Vagina (tissue), 2 donors: Measurements from ENCODE around the gene REM1. TPM values are rescaled to one million over a fixed set of nuclear protein-coding genes. Genes with fewer than 3 reads are reported as not detected.
"Not testable (repeated sequence)": the region's sequence is repeated elsewhere in the genome, so short reads cannot be mapped to it uniquely, and the experiment has no call there.

Experiments used
- DNase-seq, 2 donors: peaks; one replicate each; pipeline ENCODE4 v3.0.0-alpha.2; 2017; ENCODE audit errors: extremely low spot score in 2 of 2
- H3K27ac ChIP-seq: fragments of 200-600 bp; sonication (generic); one replicate; pipeline ENCODE4 v1.5.1; 2019
- H3K27me3 ChIP-seq: fragments of 200-600 bp; sonication (generic); one replicate; pipeline ENCODE4 v1.5.1; 2019
- H3K36me3 ChIP-seq, 2 donors: fragments of 200-600 bp; sonication (generic); one replicate each; pipeline ENCODE4 v1.5.1; 2017 to 2019
- H3K4me1 ChIP-seq: fragments of 200-600 bp; sonication (generic); one replicate; pipeline ENCODE4 v1.5.1; 2019
- H3K4me3 ChIP-seq, 2 donors: fragments of 200-600 bp; sonication (generic); 1 replicate in 1 of 2; 2 replicates in 1 of 2; pipeline ENCODE4 v1.5.1; 2016 to 2019
- H3K9me3 ChIP-seq: fragments of 200-600 bp; sonication (generic); one replicate; pipeline ENCODE4 v1.5.1; 2019
- CTCF ChIP-seq, 3 experiments: fragments of 450-650 bp in 2 of 3; fragments of 200-600 bp in 1 of 3; sonication (generic) in 1 of 3; IDR thresholded peaks; one replicate each; pipeline ENCODE4 v1.5.1; 2017 to 2019; ENCODE audit warnings: antibody characterized with exemption in 3 of 3, mild to moderate bottlenecking in 2 of 3, moderate library complexity in 2 of 3
- POLR2A ChIP-seq, 2 donors: fragments of 450-650 bp; IDR thresholded peaks; one replicate each; pipeline ENCODE4 v1.6.1; 2017; ENCODE audit warnings: antibody characterized with exemption in 2 of 2, mild to moderate bottlenecking in 2 of 2, moderate library complexity in 2 of 2
- POLR2AphosphoS5 ChIP-seq, 2 donors: sonication (generic); formaldehyde crosslinking; IDR thresholded peaks; one replicate each; pipeline ENCODE4 v1.9.0; 2017; ENCODE audit warnings: antibody characterized with exemption in 2 of 2, mild to moderate bottlenecking in 2 of 2, low read depth in 1 of 2; ENCODE audit not compliant: insufficient read depth in 1 of 2
- intact Hi-C: fragments of 100-400 bp; cut with DNase I; formaldehyde crosslinking; loops from one replicate; pipeline ENCODE4 v1.15.1; 2023
- total RNA-seq: library from RNA; depleted of rRNA; stranded (reverse); fragments of >200 nt; gene quantifications from one replicate; pipeline ENCODE4 v1.2.3, GENCODE V29; 2016

The REM1 gene
- total RNA-seq, 1 donor from 2014 or later, result 4.4 TPM

GRCh38 chr20:31454361-31454760, 20.7 kb upstream of the REM1 start:
- intact Hi-C loops, result no loop called here
- Histone ChIP-seq H3K27ac (no peak overlapping the region), H3K9me3 (no peaks in the 10 kb centered on the region), H3K4me3 (no peak overlapping the region), H3K36me3 (no peaks in the 10 kb centered on the region), H3K4me1 (no peaks in the 10 kb centered on the region), H3K27me3 (no peaks in the 10 kb centered on the region)
- no peak for DNase-seq
- TF ChIP-seq POLR2AphosphoS5 (IDR thresholded peaks at IDR 0.05; ENCODE audit: insufficient read depth in 1 of 2, low read depth in 1 of 2) (no peak), POLR2A (IDR thresholded peaks at IDR 0.05) (no peak), CTCF (IDR thresholded peaks at IDR 0.05) (no peak)

GRCh38 chr20:31470946-31471345, 4.1 kb upstream of the REM1 start:
- H3K27ac ChIP-seq, H3K36me3 ChIP-seq, DNase-seq, intact Hi-C loops, H3K27me3 ChIP-seq, H3K9me3 ChIP-seq, H3K4me3 ChIP-seq: not testable (repeated sequence)
- H3K4me1 ChIP-seq, result peaks cover 18% of the 10 kb centered on the region

DNA sequence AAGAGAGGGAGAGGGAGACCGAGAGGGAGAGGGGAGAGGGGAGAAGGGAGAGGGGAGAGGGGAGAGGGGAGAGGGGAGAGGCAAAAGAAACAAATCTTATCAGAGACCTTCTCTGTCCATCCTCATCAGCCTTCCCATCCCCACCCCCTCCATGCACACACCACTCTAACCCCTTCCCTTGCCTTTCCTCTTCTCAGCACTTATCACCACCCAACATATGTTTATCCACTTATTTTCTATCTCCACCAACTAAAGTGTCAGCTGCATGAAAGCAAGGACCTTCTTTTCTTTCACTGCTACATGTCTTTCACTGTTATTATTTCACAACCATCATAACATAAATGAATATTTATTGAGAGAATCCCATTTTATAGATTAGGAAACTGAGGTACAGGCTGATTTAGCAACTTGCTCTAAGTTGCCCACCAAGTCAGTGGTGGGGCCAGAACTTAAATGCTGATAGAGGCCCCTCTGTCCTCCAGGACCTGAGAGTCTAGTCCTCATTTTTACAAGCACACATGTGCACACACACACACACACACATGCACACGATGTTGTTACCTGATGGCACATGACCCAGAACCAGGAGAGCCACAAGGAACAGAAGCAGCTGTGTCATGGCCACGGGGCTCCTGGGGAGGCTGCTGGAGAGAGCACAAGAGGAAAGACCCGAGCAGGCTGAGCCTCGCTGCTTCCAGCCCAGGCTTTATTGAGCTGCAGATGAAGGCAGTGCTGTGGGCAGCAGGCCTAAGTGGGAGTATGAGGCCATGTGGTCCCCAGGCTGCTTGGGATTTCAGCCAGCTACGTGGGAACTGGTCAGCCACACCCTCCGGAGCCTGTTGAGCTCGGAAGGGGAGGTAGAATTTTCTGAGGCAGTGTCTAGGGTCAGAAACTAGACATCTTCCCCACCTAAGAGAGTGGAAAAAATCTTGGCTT, 2.4 kb upstream of the REM1 start:
- intact Hi-C loops, result no loop called here

DNA sequence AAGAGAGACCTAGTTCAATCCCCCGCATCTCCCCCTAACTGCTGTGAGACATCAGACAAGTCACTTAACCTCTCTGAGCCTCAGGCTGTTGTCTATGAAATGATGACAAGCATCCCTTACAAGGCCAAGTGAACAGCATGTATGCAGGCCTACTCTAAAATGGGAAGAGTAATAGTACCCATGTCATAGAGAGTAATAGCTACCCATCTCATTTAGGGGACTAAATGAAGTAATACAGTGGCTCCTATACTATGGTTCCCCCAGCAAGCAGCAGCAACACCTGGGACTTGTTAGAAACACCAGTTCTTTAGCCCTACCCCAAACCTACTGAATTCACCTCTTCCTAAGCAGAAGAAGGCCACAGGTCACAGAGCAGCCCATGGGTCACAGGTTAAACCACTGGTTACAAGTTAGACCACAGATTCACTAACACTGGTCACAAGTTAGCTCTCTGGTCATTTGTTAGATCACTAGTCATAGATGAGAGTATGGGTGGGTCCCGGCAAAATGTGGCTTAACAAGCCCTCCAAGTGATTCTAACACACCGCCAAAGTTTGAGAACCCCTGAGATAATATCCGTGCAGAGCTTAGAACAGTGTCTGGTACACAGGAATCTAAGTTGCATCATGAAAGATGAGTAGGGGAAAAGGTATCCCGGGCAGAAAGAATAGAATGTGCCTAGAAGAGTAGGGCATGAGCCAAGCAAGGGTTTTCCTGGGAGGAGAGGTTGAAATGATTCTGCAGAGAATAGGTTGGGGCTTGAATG, 1.6 kb upstream of the REM1 start:
- H3K27me3 ChIP-seq, result no peaks in the 10 kb centered on the region
- no peak for DNase-seq
- intact Hi-C loops, result no loop called here
- no peaks in the 10 kb centered on the region for H3K9me3 ChIP-seq
- peak overlapping the region; percentile 90 for H3K27ac ChIP-seq
- no peak overlapping the region for H3K4me3 ChIP-seq
- H3K36me3 ChIP-seq, result no peaks in the 10 kb centered on the region
- peaks cover 24% of the 10 kb centered on the region for H3K4me1 ChIP-seq
- TF ChIP-seq CTCF (IDR thresholded peaks at IDR 0.05) (no peak), POLR2AphosphoS5 (IDR thresholded peaks at IDR 0.05; ENCODE audit: insufficient read depth in 1 of 2, low read depth in 1 of 2) (no peak), POLR2A (IDR thresholded peaks at IDR 0.05) (no peak)

More for the DNA sequence above, 2.4 kb upstream of the REM1 start:
- H3K4me1 ChIP-seq, result peaks cover 24% of the 10 kb centered on the region
- no peaks in the 10 kb centered on the region for H3K27me3 ChIP-seq
- H3K4me3 ChIP-seq, result no peak overlapping the region
- TF ChIP-seq CTCF (IDR thresholded peaks at IDR 0.05) (no peak), POLR2A (IDR thresholded peaks at IDR 0.05) (no peak), POLR2AphosphoS5 (IDR thresholded peaks at IDR 0.05; ENCODE audit: insufficient read depth in 1 of 2, low read depth in 1 of 2) (no peak)
- H3K9me3 ChIP-seq, result no peaks in the 10 kb centered on the region
- peak overlapping the region; percentile 90 for H3K27ac ChIP-seq
- H3K36me3 ChIP-seq, result no peaks in the 10 kb centered on the region
- no peak for DNase-seq

DNA sequence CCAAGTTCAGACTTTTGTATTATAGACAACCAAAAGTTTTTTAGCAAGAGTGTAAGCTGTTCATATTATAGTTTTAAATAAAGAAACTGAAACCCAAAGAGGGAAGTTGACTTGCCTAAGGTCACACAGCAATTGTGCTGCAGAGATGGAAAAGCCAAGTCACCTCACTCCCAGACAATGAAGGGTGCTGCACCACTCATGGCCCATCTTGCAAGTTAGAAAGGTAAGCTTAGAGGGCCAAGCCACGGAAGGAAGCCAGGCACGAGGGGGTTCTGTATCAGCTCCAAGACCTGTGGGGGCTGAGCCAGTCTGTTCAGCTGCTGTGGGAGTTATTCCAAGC, 1.0 kb upstream of the REM1 start:
- Histone ChIP-seq H3K4me3 (peak overlapping the region in 1 of 2 donors; percentile 57), H3K9me3 (no peaks in the 10 kb centered on the region), H3K36me3 (no peaks in the 10 kb centered on the region), H3K27ac (peak overlapping the region; percentile 90), H3K27me3 (no peaks in the 10 kb centered on the region), H3K4me1 (peaks cover 24% of the 10 kb centered on the region)
- no peak for DNase-seq
- TF ChIP-seq CTCF (IDR thresholded peaks at IDR 0.05) (no peak), POLR2A (IDR thresholded peaks at IDR 0.05) (no peak), POLR2AphosphoS5 (IDR thresholded peaks at IDR 0.05; ENCODE audit: insufficient read depth in 1 of 2, low read depth in 1 of 2) (no peak)
- intact Hi-C loops, result no loop called here
